Measurements from ENCODE around the gene NAV3. TPM values are rescaled to one million over a fixed set of nuclear protein-coding genes. Genes with fewer than 3 reads are reported as not detected.

The NAV3 gene
- total RNA-seq, 2 experiments from 2014 or later, result not detected

DNA sequence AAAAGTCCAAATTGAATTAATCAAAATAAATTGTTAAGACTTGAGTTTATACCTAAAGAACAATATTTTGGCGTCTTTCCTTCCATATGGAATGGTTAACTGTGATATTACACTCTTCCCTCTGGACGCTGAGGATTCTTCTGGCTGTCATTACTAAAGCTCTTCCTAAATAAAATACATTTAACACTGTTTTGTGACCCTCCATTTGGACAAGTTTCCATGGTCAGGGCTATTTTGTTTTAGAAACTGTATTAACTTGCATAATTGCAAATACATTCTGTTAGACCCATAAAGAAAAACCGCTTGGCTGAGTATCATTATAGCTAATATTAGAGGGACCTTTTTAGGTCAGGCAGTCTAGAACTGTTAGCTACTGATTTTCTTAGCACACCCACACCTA lies 87.4 kb downstream of the NAV3 start:
- CTCF ChIA-PET, result no interaction called here
- no peak overlapping the region for H3K27ac Mint-ChIP-seq
- no peaks in the 10 kb centered on the region for H3K36me3 Mint-ChIP-seq
- no peaks in the 10 kb centered on the region for H3K27me3 Mint-ChIP-seq
- H3K4me1 Mint-ChIP-seq, result no peaks in the 10 kb centered on the region
- ATAC-seq, result no peak
- H3K9me3 Mint-ChIP-seq (ENCODE audit: low read depth), result no peaks in the 10 kb centered on the region
- no peak overlapping the region for H3K4me3 Mint-ChIP-seq
- DNase-seq, result no peak

DNA sequence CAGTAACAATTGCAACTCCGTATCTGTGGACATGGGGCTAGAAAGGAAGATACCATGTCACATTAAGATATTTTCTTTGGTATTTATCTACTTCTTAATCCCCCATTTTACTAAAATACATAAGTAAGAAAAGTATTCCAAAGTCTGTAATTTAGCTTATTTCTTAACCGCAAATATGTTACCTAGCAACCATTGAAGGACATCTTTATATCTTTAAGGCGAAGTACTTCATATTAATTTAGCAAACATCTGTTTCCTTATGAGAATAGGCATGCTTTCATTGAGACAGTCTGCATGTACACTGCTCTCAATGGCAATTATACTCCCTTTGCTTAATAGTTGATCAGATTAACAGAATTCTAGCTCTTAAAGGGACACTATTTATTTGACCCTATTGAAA lies 88.8 kb downstream of the NAV3 start:
- H3K36me3 Mint-ChIP-seq, result no peaks in the 10 kb centered on the region
- no peak for ATAC-seq
- no peak overlapping the region for H3K4me3 Mint-ChIP-seq
- no peaks in the 10 kb centered on the region for H3K27me3 Mint-ChIP-seq
- H3K9me3 Mint-ChIP-seq (ENCODE audit: low read depth), result no peaks in the 10 kb centered on the region
- no peak for DNase-seq
- no peaks in the 10 kb centered on the region for H3K4me1 Mint-ChIP-seq
- CTCF ChIA-PET, result no interaction called here
- no peak overlapping the region for H3K27ac Mint-ChIP-seq

DNA sequence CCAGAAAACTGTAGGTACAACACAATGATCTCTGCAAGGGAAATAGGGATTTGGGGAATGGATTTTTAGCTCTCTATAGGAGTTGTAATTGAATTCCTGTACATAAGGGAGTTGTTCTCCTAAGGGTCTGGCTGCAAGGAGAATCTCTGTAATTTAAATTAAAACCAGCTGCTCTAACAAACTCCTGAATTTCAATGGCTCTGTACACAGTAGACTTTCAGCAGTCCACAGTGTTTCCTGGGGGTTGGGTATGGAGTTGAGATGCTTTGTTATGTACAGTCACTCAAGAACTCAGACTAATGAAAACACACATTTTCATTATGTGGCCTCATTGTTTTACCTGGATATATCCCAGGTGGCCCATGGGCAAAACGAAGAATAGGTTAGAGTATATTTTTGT lies 93.2 kb downstream of the NAV3 start:
- Mint-ChIP-seq H3K27me3 (no peaks in the 10 kb centered on the region), H3K27ac (no peak overlapping the region), H3K4me1 (no peaks in the 10 kb centered on the region), H3K36me3 (no peaks in the 10 kb centered on the region), H3K9me3 (ENCODE audit: low read depth) (no peaks in the 10 kb centered on the region), H3K4me3 (no peak overlapping the region)
- no peak for DNase-seq
- CTCF ChIA-PET, result no interaction called here
- ATAC-seq, result no peak

DNA sequence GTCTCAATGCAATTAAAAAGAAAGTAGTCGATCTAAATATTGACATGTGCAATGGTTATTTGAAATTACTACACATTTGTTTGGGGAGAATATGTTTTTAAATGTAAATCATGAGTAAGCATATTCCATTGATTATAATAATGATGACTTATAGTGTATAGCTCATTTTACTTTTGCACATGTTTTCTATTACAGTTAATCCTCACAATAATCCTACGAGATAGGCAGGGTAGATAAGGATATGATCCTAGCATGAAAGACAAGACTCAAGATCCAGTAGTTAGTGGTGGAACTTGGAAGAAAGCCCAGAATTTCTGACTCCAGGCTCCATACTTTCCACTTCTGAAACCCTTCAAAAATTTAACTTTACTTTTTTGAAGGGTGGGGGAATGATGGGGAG lies 94.0 kb downstream of the NAV3 start:
- Mint-ChIP-seq H3K27me3 (no peaks in the 10 kb centered on the region), H3K36me3 (no peaks in the 10 kb centered on the region), H3K9me3 (ENCODE audit: low read depth) (no peaks in the 10 kb centered on the region), H3K27ac (no peak overlapping the region), H3K4me1 (no peaks in the 10 kb centered on the region), H3K4me3 (no peak overlapping the region)
- ATAC-seq (no peak), DNase-seq (no peak)
- CTCF ChIA-PET, result interaction anchor here (1.3 kb wide), 1 partner anchor 875 kb away, joined by 3 read pairs; no protein-coding TSS in a partner anchor

DNA sequence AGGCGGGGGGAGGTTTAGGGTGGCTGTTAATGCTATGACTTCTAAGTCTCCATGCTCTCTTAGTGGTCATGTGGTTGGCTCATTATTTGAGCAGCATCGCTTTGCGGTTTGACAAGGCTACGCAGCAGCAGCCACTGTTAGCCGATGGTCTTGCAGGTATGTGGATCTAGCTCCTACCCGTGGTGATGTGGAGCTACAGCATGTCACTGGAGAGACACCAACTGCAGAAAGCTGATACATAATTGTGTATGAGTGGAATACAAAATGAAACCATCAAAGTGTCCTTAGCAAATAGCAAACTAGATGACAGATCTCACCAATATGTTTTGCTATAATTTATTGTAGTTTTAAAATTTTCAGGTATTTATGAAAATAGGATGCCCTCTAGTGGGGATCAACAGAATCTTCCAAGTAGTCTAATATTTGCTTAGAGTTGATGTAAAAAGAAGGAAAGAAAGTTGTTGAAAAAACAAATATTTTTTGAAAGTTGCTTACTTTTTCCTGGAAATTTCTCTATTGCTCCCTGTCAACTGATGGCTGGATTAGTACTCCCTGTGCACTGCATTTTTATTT lies 94.9 kb downstream of the NAV3 start:
- H3K9me3 Mint-ChIP-seq (ENCODE audit: low read depth), result no peaks in the 10 kb centered on the region
- DNase-seq (peak; percentile 49), ATAC-seq (peak; percentile 55)
- no peak overlapping the region for H3K27ac Mint-ChIP-seq
- CTCF ChIA-PET, result interaction anchor here (1.3 kb wide), 1 partner anchor 876 kb away, joined by 3 read pairs; no protein-coding TSS in a partner anchor
- no peaks in the 10 kb centered on the region for H3K36me3 Mint-ChIP-seq
- no peaks in the 10 kb centered on the region for H3K4me1 Mint-ChIP-seq
- H3K27me3 Mint-ChIP-seq, result no peaks in the 10 kb centered on the region
- H3K4me3 Mint-ChIP-seq, result no peak overlapping the region

DNA sequence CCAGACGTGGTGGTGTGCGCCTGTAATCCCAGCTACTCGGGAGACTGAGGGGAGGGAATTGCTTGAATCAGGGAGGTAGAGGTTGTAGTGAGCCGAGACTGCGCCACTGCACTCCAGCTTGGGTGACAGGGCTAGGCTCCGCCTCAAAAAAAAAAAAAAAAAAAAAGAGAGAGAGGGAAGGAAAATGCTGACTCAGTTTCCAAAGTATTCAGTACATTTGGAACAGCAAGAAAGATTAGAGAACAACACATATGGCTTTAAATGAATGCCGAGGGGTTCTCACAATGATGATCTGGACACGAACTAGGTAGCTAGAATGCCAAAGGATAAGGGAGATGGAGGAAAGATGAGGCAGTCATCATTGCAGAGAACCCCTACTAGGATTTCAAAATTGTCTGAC lies 97.4 kb downstream of the NAV3 start:
- DNase-seq (no peak), ATAC-seq (no peak)
- H3K27me3 Mint-ChIP-seq, result no peaks in the 10 kb centered on the region
- H3K36me3 Mint-ChIP-seq, result no peaks in the 10 kb centered on the region
- H3K27ac Mint-ChIP-seq, result no peak overlapping the region
- no peaks in the 10 kb centered on the region for H3K4me1 Mint-ChIP-seq
- CTCF ChIA-PET, result no interaction called here
- no peak overlapping the region for H3K4me3 Mint-ChIP-seq
- peaks cover under 1% of the 10 kb centered on the region for H3K9me3 Mint-ChIP-seq (ENCODE audit: low read depth)

DNA sequence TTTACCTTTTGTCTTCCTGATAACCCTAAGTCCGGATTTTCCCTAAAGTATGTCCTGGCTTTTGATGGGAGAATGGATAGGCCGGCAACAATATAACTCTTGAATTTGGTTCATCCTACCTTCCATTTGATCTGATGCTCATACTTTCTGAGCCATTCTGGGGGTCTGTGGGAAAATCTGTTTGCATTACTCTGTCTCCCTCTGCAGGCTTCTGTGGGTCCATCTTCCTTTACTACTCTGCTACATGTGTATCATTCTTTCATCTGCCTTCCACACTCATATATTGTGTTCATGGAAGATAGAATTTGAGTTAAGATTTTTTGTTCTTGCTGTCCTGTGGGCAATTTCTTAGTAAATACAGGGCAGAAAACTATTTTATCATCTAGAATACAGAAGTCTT lies 101.5 kb downstream of the NAV3 start:
- Mint-ChIP-seq H3K36me3 (no peaks in the 10 kb centered on the region), H3K4me3 (no peak overlapping the region), H3K4me1 (no peaks in the 10 kb centered on the region), H3K27me3 (no peaks in the 10 kb centered on the region), H3K27ac (no peak overlapping the region), H3K9me3 (ENCODE audit: low read depth) (peaks cover 6% of the 10 kb centered on the region)
- ATAC-seq (no peak), DNase-seq (no peak)
- CTCF ChIA-PET, result no interaction called here

DNA sequence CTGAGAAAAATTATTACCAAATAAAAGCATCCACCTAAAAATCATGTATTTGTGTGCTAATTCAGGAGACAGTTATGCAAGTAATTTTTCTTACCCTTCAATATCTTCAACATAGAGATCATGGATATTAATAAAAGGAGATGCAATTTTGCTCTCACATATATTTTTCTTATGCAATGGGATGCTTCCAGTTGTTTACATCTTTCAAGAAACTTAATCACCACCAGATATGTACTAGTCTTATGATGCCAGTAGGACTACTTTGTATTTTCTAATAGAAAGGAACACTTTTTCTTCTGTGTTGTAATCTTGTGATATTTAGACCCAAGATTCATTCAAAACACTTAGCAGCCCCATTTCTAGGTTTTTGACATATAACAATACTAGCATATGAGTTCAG lies 107.6 kb downstream of the NAV3 start:
- H3K36me3 Mint-ChIP-seq, result no peaks in the 10 kb centered on the region
- H3K27me3 Mint-ChIP-seq, result no peaks in the 10 kb centered on the region
- H3K9me3 Mint-ChIP-seq (ENCODE audit: low read depth), result peaks cover 7% of the 10 kb centered on the region
- H3K27ac Mint-ChIP-seq, result no peak overlapping the region
- ATAC-seq (no peak), DNase-seq (no peak)
- no peak overlapping the region for H3K4me3 Mint-ChIP-seq
- CTCF ChIA-PET, result no interaction called here
- H3K4me1 Mint-ChIP-seq, result no peaks in the 10 kb centered on the region

DNA sequence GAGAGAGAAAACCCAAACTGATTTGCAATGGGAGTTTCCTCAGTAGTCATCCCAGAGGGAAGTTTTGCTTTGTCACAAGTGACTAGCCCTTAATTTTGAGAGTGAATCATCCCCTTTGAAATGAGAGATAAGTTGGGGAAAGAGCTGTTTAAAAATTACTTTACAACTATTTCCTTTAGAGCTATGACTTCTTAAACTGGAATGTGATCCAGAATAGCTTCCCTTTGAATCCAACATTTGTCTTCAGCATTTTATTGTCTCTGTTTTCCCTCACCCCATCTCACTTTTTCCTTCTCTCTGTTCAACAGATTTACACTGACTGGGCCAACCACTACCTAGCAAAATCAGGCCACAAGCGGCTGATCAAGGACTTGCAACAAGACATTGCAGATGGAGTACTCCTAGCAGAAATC lies 109.3 kb downstream of the NAV3 start:
- DNase-seq (no peak), ATAC-seq (no peak)
- CTCF ChIA-PET, result no interaction called here
- Mint-ChIP-seq H3K4me1 (no peaks in the 10 kb centered on the region), H3K27me3 (no peaks in the 10 kb centered on the region), H3K27ac (no peak overlapping the region), H3K4me3 (no peak overlapping the region), H3K9me3 (ENCODE audit: low read depth) (peaks cover 7% of the 10 kb centered on the region), H3K36me3 (no peaks in the 10 kb centered on the region)

DNA sequence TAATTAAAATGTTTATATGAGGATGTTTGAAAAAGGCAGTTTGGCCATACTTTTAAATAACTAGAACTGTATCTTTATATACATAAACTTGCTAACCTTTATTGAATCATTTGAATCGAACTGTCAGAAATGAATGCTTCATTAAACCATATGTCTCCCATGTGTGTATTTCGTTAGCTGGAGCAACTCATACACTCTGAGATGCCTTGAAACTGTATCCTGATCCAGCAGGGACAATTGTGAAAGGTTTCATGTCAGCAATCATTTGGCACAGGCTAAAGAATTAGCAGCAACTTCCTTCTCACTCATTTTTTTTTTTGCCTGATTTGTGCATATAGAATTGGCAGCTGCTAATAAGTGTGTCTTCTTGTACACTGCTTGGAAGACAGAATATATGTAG lies 109.9 kb downstream of the NAV3 start:
- H3K27ac Mint-ChIP-seq, result no peak overlapping the region
- peaks cover 6% of the 10 kb centered on the region for H3K9me3 Mint-ChIP-seq (ENCODE audit: low read depth)
- H3K36me3 Mint-ChIP-seq, result no peaks in the 10 kb centered on the region
- H3K27me3 Mint-ChIP-seq, result no peaks in the 10 kb centered on the region
- ATAC-seq (no peak), DNase-seq (no peak)
- no peaks in the 10 kb centered on the region for H3K4me1 Mint-ChIP-seq
- H3K4me3 Mint-ChIP-seq, result no peak overlapping the region
- CTCF ChIA-PET, result no interaction called here

DNA sequence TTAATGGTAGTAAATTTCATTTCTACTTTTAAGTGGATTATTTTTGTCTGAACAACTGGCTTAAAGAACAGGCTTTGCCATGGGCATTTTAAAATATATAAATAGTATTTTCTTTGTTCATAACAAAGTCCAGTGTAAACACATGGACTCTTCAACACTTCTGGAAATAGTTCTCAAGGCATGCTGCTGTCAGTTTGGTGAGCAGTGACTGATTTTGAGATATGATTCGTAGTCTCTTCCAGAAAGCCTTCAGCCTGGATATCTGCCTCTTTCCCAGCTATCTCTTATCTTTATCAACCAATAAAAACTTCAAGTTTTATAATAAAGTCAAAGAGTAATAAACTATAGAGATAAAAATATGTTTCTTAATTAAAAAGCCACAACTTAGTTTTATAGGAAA lies 110.7 kb downstream of the NAV3 start:
- H3K9me3 Mint-ChIP-seq (ENCODE audit: low read depth), result peaks cover 2% of the 10 kb centered on the region
- no peaks in the 10 kb centered on the region for H3K4me1 Mint-ChIP-seq
- ATAC-seq, result no peak
- H3K27ac Mint-ChIP-seq, result no peak overlapping the region
- H3K36me3 Mint-ChIP-seq, result no peaks in the 10 kb centered on the region
- CTCF ChIA-PET, result no interaction called here
- H3K4me3 Mint-ChIP-seq, result no peak overlapping the region
- no peak for DNase-seq
- H3K27me3 Mint-ChIP-seq, result no peaks in the 10 kb centered on the region

DNA sequence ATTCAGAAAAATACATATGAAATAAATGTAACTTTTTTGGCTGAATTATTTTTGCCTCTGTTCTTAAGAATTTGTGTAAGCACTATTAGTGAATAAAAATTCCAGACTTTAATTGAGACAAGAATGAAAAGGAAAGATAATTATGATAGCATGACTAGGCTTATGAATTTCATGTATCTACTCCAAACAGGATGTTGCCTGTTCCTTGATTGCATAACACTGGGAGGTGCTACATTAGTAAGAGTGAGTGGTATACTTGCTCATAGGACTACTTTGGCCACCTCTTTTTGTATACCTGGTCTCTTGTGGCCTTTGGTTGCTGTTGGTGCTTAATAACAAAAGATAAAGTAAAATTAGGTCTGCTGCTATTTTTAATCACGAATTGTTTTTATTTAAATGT lies 112.8 kb downstream of the NAV3 start:
- no peak for DNase-seq
- H3K4me3 Mint-ChIP-seq, result no peak overlapping the region
- ATAC-seq, result no peak
- no peak overlapping the region for H3K27ac Mint-ChIP-seq
- no peaks in the 10 kb centered on the region for H3K36me3 Mint-ChIP-seq
- peaks cover 2% of the 10 kb centered on the region for H3K9me3 Mint-ChIP-seq (ENCODE audit: low read depth)
- no peaks in the 10 kb centered on the region for H3K4me1 Mint-ChIP-seq
- CTCF ChIA-PET, result no interaction called here
- no peaks in the 10 kb centered on the region for H3K27me3 Mint-ChIP-seq

DNA sequence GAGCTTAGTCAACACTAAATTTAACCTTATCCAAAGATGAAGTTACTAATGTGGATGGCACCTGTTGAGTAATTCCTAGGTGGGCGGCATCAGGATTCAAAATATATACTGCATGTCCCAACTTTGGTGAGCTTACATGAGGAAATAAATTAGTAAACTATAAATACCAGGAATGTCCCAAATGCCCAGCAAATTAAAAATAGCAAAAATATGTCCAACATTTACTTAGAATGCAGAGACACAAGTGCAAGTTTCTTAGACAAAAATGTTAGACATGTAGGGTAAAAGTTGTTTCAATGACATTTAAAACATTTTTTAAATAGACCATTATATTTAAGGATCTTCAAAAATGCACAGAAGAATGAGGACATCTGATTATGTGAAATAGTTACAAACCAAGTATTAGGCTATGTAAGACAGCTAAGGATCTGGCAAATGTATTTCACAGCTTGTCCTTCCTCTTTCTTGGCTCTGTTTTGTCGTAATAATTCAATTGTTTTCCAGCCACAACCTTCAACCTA lies 115.9 kb downstream of the NAV3 start:
- no peak for DNase-seq
- peaks cover 4% of the 10 kb centered on the region for H3K9me3 Mint-ChIP-seq (ENCODE audit: low read depth)
- no peak overlapping the region for H3K4me3 Mint-ChIP-seq
- H3K36me3 Mint-ChIP-seq, result no peaks in the 10 kb centered on the region
- ATAC-seq, result no peak
- H3K27me3 Mint-ChIP-seq, result no peaks in the 10 kb centered on the region
- H3K27ac Mint-ChIP-seq, result no peak overlapping the region
- H3K4me1 Mint-ChIP-seq, result no peaks in the 10 kb centered on the region
- CTCF ChIA-PET, result no interaction called here

DNA sequence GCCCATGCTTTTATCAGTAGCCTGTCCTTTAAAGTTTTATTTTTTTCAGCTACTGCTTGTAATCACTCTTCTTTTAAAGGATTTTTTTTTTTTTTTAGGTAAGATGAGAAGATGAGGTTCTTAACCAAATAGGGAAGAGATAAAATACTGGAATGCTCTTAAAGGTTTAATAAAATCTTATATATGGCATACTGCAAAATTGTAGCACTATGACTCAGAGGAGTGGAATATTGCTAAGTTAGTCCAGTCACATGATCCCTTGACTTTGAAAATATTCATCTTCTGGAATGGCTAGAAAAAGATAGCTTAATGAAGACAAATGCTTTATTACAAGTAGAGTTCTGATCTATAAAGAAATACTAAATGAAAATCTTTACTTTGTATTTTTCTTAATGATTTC lies 116.6 kb downstream of the NAV3 start:
- Mint-ChIP-seq H3K9me3 (ENCODE audit: low read depth) (peaks cover 7% of the 10 kb centered on the region), H3K4me1 (no peaks in the 10 kb centered on the region), H3K4me3 (no peak overlapping the region), H3K27ac (no peak overlapping the region), H3K27me3 (no peaks in the 10 kb centered on the region), H3K36me3 (no peaks in the 10 kb centered on the region)
- ATAC-seq (no peak), DNase-seq (no peak)
- CTCF ChIA-PET, result no interaction called here

DNA sequence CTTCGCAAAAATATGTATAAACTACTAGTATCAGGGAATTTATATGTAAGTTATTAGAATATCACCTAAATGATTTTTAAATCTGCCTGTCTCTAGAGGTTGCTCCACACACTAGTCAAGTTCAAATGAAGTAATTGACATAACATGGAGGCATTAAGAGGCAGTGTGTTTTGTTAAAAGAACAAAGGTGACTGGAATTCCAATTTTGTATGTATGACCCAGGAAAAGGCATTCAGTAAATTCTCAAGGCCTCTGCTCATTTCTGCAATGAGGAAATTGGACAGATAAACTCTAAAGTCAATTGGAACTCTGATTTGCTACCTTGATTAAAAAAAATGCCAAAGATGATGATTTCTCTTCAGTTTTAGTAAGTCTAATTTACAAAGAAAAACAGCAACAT lies 117.1 kb downstream of the NAV3 start:
- peaks cover 7% of the 10 kb centered on the region for H3K9me3 Mint-ChIP-seq (ENCODE audit: low read depth)
- no peak for ATAC-seq

More for the DNA sequence above, 117.1 kb downstream of the NAV3 start:
- Mint-ChIP-seq H3K36me3 (no peaks in the 10 kb centered on the region), H3K4me3 (no peak overlapping the region), H3K27me3 (no peaks in the 10 kb centered on the region), H3K27ac (no peak overlapping the region), H3K4me1 (no peaks in the 10 kb centered on the region)
- CTCF ChIA-PET, result no interaction called here
- no peak for DNase-seq

Measured in activated CD8-positive, alpha-beta memory T cell treated with anti-CD3 and anti-CD28 coated beads, Interleukin-2, amount 10 ng/mL, durations not matched to agents 7 days and 5 days (primary cell).